GM12874 (cell line): ENCODE measurements around the gene NHSL1.

ENCODE experiments used
- CTCF ChIP-seq: IDR thresholded peaks from 2 replicates; pipeline ENCODE4 v1.5.1; 2011; ENCODE audit warnings: low read depth, mild to moderate bottlenecking, control low read depth, low read length, moderate library complexity; ENCODE audit not compliant: insufficient read depth

The NHSL1 gene

GRCh38 chr6:138397128-138398122, 101.9 kb downstream of the NHSL1 start:
- no peak for TF ChIP-seq CTCF

- no peak for TF ChIP-seq CTCF
Measured at GRCh38 chr6:138396709-138397108, 102.6 kb downstream of the NHSL1 start.

- no peak for TF ChIP-seq CTCF
Measured at GRCh38 chr6:138393871-138394783, 105.2 kb downstream of the NHSL1 start.

- no peak for TF ChIP-seq CTCF
Measured at GRCh38 chr6:138389551-138389950, 109.7 kb downstream of the NHSL1 start.

GRCh38 chr6:138387577-138388368, 111.5 kb downstream of the NHSL1 start:
- TF ChIP-seq CTCF, result no peak

GRCh38 chr6:138386897-138387296, 112.4 kb downstream of the NHSL1 start:
- TF ChIP-seq CTCF, result no peak
